Inflammatory macrophage treated with lipopolysaccharide for 4 hours (primary cell): ENCODE results near the gene C11orf91.
A peak's percentile ranks its signal among the peaks of the same experiment; 100 is the strongest.
"Not testable (repeated sequence)": the region's sequence is repeated elsewhere in the genome, so short reads cannot be mapped to it uniquely, and the experiment has no call there.

Experiments
- DNase-seq: peaks from one replicate; pipeline ENCODE4 v3.0.0-alpha.2; 2020

Gene C11orf91

DNA sequence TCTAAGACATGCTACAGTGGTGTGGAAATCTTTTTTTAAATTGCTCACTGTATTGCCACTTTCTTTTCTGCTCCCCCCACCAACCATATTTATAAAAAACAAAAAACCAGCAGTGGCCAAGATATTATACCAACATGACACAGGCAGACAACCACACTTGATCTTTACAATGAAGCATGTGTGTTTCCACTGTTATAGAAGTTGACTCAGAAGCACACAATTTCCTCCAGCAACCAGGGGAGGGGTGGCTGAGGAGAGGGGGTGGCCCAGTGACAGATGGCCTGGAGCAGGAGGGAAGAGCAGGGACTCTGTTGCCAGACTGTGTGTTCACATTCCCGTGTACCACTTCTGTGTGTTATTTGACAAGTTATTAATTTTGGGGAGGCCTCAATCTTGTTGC, 20.8 kb upstream of the C11orf91 start:
- peak; percentile 71 for DNase-seq

- no peak for DNase-seq
Observed at GRCh38 chr11:33719587-33719986, 19.0 kb upstream of the C11orf91 start.

DNA sequence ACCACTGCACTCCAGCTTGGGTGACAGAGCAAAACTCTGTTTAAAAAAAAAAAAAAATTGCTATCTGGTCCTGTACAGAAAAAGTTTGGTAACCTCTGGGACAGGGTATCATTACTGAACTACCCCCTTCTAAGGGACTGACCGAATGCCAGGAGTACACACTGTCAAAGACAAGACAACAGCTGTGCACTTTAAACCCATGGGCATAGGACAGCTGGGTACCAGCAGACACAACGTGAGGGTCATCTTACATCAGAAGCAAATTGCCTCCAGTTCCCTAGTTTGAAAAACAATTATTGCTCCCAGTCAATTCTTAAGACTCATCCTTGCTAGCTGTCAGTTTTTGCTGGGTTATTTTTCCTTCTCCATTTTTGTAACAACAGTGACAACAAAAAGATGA, 17.8 kb upstream of the C11orf91 start:
- no peak for DNase-seq

DNA sequence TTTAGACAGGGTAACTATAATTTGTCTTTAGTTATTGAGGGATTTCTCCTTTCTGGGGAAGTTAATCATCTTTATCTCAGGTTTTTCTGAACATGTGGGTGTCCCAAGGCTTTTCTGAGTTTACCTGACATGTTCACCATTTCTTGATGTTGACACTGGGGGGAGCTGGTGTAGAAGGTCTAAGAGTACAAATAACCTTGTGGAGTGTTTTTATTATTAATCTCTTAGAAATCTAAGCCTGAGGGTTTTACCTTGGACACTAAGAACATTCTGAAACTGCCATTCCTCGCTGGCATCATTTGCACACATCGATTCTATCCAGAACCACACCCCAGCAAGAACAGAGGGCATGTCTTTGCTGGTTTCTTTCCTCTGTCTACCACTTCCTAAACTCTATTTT, 15.6 kb upstream of the C11orf91 start:
- DNase-seq: peak; percentile 42

DNA sequence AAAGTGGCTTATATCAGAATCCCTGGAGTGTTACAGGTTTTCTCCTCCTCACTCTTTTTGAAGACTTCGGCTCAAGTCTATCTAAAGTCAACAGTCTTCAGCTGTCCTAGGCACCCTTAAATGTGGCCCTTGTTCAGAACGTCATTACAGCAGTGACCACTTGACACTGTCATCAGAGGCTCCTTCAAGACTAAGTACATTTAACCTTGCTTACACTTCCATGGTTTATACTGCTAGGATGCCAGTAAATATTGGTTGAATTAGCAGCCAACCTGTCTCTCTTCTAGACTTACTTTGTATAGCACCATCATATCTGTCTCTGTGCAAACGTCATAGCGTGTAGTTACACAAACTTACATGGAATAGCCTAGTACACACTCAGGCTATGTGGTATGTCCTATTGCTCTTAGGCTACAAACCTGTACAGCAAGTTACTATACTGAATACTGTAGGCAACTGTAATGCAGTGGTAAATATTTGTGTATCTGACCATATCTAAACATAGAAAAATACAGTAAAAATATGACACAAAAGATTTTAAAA, 13.3 kb upstream of the C11orf91 start:
- no peak for DNase-seq

GRCh38 chr11:33713151-33713855, 12.7 kb upstream of the C11orf91 start:
- DNase-seq: no peak

- no peak for DNase-seq
Observed at GRCh38 chr11:33712436-33712835, 11.8 kb upstream of the C11orf91 start.

GRCh38 chr11:33709466-33709865, 8.8 kb upstream of the C11orf91 start:
- no peak for DNase-seq

DNA sequence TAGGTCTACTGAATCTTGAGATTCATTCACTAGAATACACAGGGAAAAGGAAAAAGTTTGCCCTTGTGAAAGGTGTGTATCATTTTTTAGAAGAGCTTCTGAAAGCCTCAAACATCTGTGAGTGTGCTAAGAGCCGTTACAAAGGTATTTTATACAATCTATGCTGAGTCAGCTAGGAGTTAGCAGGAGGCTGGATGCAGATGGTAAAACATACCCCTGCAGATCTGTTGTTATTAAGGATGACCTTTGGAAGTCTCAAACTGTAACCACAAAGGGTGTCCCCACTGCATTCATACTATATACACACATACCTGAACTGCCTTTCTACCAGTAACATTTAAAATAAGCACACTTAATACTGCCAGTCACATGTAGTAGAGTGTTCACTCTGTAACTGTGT, 8.4 kb upstream of the C11orf91 start:
- DNase-seq: no peak

GRCh38 chr11:33707831-33708230, 7.2 kb upstream of the C11orf91 start:
- DNase-seq: not testable (repeated sequence)

DNA sequence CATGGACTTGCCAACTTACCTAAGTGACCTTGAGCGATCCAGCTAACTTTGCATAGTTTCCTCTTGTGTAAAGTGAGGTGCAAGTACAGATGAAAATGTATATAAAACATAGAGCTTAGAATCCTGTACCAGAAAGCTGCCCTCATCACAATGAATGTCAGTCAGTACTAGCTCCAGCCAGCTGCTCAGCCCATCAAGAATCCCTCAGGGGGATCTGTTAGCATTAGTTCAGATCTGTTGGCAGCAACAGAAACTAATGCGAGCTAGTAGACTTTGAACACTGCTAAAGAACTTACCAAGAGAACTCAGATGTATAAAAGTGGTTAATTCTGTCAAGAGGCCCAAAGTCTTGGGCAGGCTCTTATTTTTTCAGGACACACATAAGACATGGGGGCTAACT, 6.3 kb upstream of the C11orf91 start:
- no peak for DNase-seq

DNA sequence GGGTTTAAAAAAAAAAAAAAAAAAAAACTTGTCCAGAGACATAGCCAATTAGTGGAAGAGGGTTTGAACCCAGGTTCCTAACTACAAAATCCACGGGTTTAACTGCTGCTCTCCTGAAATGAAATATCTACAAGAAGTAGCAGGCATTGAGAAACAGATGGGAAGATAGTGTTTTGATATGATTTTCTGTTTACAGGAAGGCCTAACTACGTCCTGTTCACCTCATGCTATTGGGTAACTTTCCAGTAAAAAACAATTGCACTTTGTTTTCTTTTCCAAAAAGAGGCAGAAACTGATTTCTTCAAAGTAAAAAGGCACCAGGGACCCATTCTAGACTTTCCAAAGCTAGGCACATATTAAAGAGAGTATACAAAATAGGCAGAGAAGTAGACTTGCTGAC, 5.9 kb upstream of the C11orf91 start:
- no peak for DNase-seq

DNA sequence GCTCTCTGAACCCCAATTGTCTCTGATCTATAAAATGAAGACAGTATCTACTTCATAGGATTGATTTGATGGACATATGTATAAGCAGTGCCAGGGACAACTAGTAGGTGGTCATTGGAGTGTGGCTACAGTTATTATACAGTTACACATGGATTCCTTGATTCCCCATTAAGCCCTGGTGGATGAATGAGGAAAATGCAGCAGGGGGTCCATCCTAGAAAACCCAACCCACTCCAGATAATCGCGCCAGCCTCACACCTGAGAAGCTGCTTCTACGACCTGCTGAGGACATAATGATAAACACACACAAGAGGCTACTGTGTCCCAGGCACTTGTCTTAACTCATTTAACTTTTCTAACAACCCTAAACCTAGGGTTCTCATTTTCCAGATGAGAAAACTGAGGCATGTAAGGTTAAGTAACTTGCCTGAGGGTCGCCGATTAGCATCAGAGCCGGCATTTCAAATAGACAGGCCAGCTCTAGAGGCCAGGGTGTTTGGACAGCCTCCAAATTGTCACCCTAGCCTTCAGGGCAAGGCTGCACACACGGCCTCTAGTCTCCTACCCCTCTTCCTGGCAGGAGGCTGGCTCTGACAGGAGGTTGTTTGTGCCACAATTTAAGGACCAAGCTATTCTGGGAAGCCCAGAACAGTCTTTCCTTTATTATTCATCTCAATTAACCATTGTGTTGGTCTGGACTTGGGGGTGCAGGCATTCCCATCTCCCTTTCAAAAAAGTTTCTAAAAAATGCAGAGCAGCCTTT, 3.8 kb upstream of the C11orf91 start:
- DNase-seq: no peak

GRCh38 chr11:33703788-33704187, 3.2 kb upstream of the C11orf91 start:
- DNase-seq: no peak

DNA sequence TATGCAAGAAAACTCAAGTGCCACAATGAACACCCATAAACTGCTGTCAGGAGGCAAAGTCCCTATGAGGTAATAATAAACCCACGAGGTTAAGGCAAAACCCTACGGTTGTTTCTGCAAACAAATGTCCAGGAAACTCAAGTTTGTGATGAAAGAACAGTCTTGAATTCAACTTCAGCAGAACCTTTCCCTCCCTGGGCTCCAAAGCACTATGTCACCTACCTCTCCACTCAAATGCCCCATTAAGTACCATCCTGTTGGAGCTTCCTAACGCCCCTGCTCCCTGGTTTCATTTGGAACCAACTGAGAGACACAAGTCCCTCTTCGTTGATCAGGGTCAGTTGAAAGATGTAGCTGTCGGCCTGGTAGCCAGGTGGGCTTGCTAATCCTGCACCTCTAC, 2.6 kb upstream of the C11orf91 start:
- peak; percentile 47 for DNase-seq

DNA sequence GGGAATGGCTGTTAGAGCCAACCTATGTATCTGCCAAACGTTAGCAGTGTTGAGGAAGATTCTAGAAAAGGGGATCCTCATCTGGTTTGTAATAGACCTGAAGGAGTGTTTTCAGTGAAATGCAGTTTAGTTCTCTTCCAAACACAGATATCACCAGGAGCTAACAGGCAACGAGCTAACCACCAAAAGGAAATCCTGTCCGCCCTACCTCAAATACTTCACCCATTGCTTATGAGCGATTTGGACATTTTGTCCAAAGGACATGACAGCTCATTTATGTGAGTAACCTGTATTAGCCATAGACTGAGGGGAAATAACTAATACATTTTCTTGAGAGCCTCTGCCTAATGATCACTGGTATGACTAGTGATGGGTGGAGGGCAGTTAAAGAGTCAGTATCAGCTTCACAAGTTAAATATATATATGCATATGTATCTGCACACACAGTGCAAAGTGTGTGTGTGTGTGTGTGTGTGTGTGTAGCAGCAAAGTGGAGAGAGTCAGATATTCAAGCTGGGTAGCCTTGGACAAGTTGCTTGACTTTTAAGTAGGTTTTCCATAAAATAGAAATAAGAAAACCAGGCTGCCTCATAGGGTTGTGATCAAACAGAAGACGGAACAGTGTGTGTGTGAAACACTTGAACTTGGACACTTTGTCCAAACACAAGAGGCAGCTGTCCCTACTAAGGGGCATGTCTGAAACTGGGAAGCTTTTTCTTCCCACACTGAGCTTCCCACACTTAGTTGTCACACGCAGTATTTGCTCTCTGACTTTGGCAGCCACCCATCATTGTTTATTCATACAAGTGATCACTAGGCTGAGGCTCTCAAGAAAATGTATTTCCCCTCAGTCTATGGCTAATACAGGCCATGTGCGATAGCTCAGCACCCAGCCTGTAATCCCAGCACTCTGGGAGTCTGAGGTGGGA, 940 bp upstream of the C11orf91 start:
- DNase-seq: peak; percentile 56

- DNase-seq: no peak
Observed at GRCh38 chr11:33700063-33700501, 544 bp downstream of the C11orf91 start.

DNA sequence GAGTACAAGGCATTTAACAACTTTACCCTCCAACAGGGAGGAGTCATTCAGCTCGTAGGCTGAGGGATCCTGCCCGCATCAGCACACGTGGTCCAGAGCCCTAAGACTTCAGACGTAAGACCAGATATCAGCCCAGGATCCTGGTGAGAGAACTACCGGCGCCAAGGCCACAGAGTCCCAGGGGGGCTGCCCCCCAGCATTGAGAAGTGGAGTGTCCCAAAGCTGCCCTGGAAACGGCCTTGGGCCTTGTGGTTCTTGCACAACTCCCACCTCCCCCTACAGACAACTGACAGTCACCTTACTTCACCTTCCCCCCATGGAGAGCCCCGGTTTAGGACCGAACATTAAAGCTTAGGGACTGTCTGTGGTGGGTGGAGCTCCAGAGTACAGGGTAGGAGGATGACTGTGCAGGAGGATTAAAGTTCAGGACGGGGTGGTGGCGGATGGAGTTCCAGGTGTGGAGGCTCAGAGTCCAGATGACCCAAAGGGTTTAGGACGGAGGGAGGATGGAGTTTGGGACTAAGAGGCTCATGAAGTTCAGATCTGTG, 1.0 kb downstream of the C11orf91 start:
- DNase-seq: no peak

DNA sequence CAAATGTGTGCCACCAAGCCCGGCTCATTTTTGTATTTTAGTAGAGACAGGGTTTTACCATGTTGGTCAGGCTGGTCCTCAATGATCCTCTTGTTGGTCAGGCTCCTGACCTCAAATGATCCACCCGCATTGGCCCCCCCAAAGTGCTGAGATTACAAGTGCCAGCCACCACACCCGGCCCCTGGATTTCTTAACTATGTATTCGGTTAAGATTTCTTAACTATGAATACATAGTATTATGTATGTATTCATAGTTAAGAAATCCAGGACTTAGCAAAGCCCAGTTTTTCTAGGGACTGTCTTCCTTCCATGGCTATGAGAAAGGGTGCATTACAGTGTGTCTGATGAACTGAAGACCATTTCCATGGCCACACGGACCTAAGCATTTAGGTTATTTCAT, 1.7 kb downstream of the C11orf91 start:
- DNase-seq: no peak

- DNase-seq: no peak
Observed at GRCh38 chr11:33697997-33698396, 2.6 kb downstream of the C11orf91 start.

DNA sequence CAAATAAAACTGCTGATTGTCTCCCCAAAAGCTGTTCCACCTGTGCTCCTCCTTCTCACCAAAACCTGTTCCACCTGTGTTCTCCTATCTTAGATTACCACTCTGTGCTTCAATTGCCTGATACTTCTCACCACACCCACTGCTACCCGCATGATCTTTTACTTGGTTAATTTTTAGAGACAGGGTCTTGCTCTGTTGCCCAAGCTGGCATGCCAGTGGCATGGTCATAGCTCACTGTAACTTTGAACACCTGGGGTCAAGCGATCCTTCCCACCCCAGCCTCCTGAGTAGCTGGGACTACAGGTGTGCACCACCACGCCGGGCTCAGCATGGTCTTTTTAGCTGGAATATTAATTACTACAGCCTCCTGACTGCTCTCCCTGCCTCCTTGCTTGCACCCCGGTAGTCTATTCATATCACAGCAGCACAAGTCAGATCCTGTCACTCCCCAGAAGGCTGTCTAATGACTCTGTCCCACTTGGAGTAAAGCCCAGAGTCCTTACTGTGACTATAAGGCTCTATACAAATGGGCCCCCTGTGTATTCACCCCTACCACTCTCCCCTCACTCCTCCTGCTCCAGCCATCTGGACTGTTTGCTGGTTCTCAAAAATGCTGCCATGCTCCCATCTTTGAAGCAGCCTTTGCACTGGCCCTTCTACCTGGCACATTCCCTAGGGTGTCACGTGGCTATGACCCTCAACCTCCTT, 3.5 kb downstream of the C11orf91 start:
- DNase-seq: no peak

DNA sequence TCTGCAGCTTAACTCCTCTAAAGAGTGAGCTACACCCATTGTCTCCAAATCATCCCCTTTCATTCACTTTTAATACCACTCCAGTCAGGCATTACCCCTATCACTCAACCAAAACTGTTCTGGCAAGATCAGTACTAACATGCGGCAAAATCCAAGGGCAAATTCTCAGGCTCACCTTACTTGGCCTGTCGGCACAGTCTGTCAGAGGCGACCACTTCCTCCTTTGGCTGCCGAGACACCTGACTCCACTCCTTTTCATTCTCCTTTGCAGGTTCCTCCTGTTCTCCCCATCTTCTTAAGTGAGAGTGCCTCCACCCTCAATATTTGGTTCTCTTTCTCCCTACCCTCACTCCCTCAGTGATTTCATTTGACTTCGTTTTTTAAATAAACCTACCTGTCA, 4.2 kb downstream of the C11orf91 start:
- DNase-seq: no peak
